Type B pancreatic cell (in vitro differentiated cells): Measurements from ENCODE around the gene ADAMTSL3. TPM values are rescaled to one million over a fixed set of nuclear protein-coding genes. Genes with fewer than 3 reads are reported as not detected.
"Not testable (repeated sequence)": the region's sequence is repeated elsewhere in the genome, so short reads cannot be mapped to it uniquely, and the experiment has no call there.

Experiments used
- DNase-seq: peaks from one replicate; pipeline ENCODE4 v3.0.0; 2021; ENCODE audit warnings: mixed read lengths; ENCODE audit not compliant: unreplicated experiment; ENCODE audit errors: extremely low spot score
- H3K27ac Mint-ChIP-seq: 2 replicates; pipeline ENCODE4 v1.8.0; 2021; ENCODE audit warnings: mild to moderate bottlenecking, mixed read lengths
- H3K27me3 Mint-ChIP-seq: 2 replicates; pipeline ENCODE4 v1.8.0; 2021; ENCODE audit warnings: mixed read lengths
- H3K36me3 Mint-ChIP-seq: 2 replicates; pipeline ENCODE4 v1.8.0; 2021; ENCODE audit warnings: mixed read lengths
- H3K4me1 Mint-ChIP-seq: one replicate; pipeline ENCODE4 v1.8.0; 2021; ENCODE audit warnings: mixed read lengths; ENCODE audit not compliant: unreplicated experiment
- H3K4me3 Mint-ChIP-seq: 2 replicates; pipeline ENCODE4 v1.8.0; 2021; ENCODE audit warnings: mild to moderate bottlenecking, mixed read lengths
- H3K9me3 Mint-ChIP-seq: 2 replicates; pipeline ENCODE4 v1.8.0; 2021; ENCODE audit warnings: mixed read lengths
- total RNA-seq: library from RNA; stranded (reverse); gene quantifications from 2 replicates; pipeline ENCODE4 v1.2.1, GENCODE V29; 2021; ENCODE audit warnings: low replicate concordance
- TF ChIP-seq, protein P1 (sequence below): fragments of 200-600 bp; sonication (generic); conservative IDR thresholded peaks from 2 replicates; pipeline ENCODE4 v1.5.0; 2021; ENCODE audit warnings: antibody characterized with exemption, mild to moderate bottlenecking

Gene ADAMTSL3
- total RNA-seq, 1 donor from 2014 or later = 1.9 TPM

DNA sequence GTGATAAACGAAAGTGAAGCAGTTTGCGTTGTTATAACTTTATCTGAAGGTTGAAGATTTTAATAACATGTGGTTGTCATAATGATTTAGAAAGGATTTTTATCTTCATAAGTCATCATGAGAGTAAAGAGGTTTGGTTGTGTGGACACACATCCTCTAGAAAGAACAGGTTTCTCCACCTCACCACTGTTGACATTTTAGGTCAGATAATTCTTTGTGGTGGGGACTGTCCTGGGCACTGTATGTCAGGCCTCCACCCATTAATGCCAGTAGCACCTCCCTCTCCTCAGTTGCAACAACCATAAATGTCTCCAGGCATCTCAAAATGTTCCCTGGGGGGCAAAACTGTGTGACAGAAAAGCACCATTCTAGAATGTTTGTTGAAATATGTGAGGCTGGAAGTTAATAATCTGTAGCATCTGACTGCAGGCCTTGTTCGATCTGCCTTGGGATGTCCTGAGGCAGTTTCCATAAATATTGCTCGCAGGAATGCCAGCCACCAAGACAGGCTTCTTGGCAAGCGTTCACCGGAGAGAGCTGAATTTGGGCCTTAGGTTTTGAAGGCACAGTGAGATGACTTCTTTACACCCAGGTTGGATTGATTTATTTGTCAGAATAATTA is 100.1 kb downstream of the ADAMTSL3 start:
- TF ChIP-seq, protein P1, sequence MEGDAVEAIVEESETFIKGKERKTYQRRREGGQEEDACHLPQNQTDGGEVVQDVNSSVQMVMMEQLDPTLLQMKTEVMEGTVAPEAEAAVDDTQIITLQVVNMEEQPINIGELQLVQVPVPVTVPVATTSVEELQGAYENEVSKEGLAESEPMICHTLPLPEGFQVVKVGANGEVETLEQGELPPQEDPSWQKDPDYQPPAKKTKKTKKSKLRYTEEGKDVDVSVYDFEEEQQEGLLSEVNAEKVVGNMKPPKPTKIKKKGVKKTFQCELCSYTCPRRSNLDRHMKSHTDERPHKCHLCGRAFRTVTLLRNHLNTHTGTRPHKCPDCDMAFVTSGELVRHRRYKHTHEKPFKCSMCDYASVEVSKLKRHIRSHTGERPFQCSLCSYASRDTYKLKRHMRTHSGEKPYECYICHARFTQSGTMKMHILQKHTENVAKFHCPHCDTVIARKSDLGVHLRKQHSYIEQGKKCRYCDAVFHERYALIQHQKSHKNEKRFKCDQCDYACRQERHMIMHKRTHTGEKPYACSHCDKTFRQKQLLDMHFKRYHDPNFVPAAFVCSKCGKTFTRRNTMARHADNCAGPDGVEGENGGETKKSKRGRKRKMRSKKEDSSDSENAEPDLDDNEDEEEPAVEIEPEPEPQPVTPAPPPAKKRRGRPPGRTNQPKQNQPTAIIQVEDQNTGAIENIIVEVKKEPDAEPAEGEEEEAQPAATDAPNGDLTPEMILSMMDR = no peak
- peaks cover 5% of the 10 kb centered on the region for H3K27me3 Mint-ChIP-seq
- H3K36me3 Mint-ChIP-seq = no peaks in the 10 kb centered on the region
- H3K4me3 Mint-ChIP-seq = no peak overlapping the region
- DNase-seq = no peak
- no peaks in the 10 kb centered on the region for H3K4me1 Mint-ChIP-seq
- H3K27ac Mint-ChIP-seq = no peak overlapping the region
- peaks cover 5% of the 10 kb centered on the region for H3K9me3 Mint-ChIP-seq

DNA sequence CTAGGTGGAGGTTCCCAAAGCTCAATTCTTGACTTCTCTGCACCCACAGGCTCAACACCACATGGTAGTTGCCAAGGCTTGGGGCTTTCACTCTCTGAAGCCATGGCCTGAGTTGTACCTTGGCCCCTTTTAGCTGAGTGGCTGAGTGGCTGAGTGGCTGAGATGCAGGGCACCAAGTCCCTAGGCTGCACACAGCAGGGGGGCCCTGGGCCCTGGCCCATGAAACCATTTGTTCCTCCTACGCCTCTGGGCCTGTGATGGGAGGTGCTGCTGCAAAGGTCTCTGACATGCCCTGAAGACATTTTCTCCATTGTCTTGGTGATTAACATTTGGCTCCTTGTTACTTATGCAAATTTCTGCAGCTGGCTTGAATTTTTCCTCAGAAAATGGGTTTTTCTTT is 103.4 kb downstream of the ADAMTSL3 start:
- not testable (repeated sequence) for H3K36me3 Mint-ChIP-seq, H3K4me3 Mint-ChIP-seq, H3K4me1 Mint-ChIP-seq, H3K27ac Mint-ChIP-seq, H3K9me3 Mint-ChIP-seq, DNase-seq, H3K27me3 Mint-ChIP-seq

DNA sequence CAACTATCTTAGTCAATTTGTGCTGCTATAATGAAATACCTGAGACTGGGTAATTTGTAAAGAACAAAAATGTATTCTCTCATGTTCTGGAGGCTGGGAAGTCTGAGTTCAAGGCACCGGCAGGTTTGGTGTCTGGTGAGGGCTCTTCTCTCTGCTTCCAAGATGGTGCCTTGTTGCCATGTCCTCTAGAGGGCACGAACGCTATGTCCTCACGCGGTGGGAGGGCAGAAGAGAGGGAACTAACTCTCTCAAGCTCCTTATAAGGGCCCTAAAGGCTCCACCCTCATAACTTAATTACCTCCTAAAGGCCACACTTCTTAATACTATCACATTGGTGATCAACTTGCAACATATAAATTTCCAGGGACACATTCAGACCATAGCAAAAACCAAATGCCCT is 108.4 kb downstream of the ADAMTSL3 start:
- DNase-seq = no peak
- Mint-ChIP-seq H3K9me3 (peaks cover 5% of the 10 kb centered on the region), H3K27ac (no peak overlapping the region), H3K27me3 (no peaks in the 10 kb centered on the region), H3K4me3 (no peak overlapping the region), H3K36me3 (no peaks in the 10 kb centered on the region), H3K4me1 (peaks cover 6% of the 10 kb centered on the region)
- TF ChIP-seq, protein P1 = no peak

DNA sequence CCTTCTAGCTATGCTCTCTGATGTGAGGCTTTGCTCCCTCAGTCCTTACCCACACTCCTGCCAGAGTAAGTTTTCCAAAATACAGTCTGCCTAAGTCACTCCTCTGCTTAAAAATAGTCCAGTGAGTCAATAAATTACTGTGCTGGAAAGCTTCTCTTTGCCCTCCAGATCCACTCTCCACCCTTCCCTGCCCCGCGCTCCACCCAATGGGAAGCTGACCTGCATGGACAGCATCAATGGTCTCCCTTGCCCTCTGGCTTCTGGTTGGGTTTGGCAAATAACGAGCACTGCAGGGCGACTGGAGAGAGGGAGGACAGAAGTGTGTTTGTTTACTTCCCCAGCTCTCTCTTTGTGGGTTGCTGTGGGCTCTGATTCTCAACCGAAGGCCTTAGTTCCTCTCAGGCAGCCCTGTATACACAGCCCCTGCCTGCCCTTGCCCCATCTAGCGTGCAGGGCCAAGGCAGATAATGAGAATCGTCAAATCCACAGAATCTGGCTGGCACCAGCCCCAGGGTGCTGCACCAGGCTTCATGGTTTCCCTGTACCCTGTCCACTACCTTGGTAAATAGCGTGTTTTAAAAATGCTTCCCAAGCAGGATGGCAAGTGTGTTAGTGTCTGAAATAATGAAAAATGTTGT is 110.4 kb downstream of the ADAMTSL3 start:
- Mint-ChIP-seq H3K4me3 (no peak overlapping the region), H3K27me3 (no peaks in the 10 kb centered on the region), H3K36me3 (no peaks in the 10 kb centered on the region), H3K4me1 (peaks cover 6% of the 10 kb centered on the region), H3K9me3 (no peaks in the 10 kb centered on the region), H3K27ac (no peak overlapping the region)
- TF ChIP-seq, protein P1 = no peak
- DNase-seq = no peak

DNA sequence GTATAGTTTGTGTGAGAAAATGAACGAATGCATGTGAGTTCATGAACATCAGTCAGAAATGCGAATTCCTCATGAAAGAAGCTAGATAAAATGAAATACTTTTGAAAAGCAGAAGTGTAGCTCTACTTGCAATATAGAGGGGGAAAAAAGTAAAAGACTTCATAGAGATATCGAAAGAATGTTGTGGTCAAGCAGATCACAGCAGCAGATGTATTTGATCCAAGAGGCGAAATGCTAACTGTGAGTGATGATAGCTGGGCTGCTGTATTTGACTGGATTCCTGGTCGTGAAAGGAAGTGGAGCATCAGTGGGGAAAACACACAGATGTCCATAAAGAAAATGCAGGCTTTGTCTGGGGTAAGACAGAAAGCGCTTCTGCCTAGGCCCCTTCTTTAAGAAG is 112.4 kb downstream of the ADAMTSL3 start:
- no peaks in the 10 kb centered on the region for H3K9me3 Mint-ChIP-seq
- H3K27me3 Mint-ChIP-seq = no peaks in the 10 kb centered on the region
- H3K36me3 Mint-ChIP-seq = no peaks in the 10 kb centered on the region
- peak overlapping the region; percentile 15 for H3K27ac Mint-ChIP-seq
- TF ChIP-seq, protein P1 = no peak
- H3K4me1 Mint-ChIP-seq = peaks cover 6% of the 10 kb centered on the region
- DNase-seq = no peak
- no peak overlapping the region for H3K4me3 Mint-ChIP-seq

DNA sequence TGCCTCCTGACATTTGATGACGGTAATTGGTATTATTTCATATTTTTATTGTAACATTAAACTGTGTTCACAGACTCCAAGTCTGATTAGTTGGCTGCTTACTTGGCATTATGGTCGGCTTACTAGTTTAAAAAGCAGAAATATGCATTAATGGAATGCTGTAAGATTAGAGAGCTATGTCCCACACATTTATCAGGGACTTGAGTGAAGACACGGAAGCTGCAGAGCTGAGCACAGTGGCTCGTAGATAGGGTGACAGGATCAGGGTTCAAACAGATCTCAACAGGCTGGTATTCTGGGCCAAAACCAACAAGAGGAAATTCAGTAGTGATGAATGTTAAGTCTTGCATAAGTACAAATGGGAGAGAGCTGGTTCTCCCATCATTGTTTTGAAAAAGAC is 113.8 kb downstream of the ADAMTSL3 start:
- H3K36me3 Mint-ChIP-seq = no peaks in the 10 kb centered on the region
- H3K9me3 Mint-ChIP-seq = no peaks in the 10 kb centered on the region
- H3K27ac Mint-ChIP-seq = no peak overlapping the region
- H3K27me3 Mint-ChIP-seq = no peaks in the 10 kb centered on the region
- H3K4me1 Mint-ChIP-seq = peaks cover 6% of the 10 kb centered on the region
- TF ChIP-seq, protein P1 = no peak
- no peak for DNase-seq
- no peak overlapping the region for H3K4me3 Mint-ChIP-seq
